GM04504 (cell line): ENCODE measurements around the gene TRIM56.
"Not testable (repeated sequence)": the region's sequence is repeated elsewhere in the genome, so short reads cannot be mapped to it uniquely, and the experiment has no call there.

ENCODE experiments used
- DNase-seq: peaks from one replicate; pipeline ENCODE4 v3.0.0-alpha.2; 2012; ENCODE audit warnings: low read depth

TRIM56 gene

GRCh38 chr7:101085162-101085964, at the start of gene TRIM56:
Gene TRIM56 (plus strand): TSS chr7:101085481. CDS start chr7:101087313, 1,832 bp downstream.
- peak; percentile 48 for DNase-seq

GRCh38 chr7:101035941-101036340, 49.3 kb upstream of the TRIM56 start:
- no peak for DNase-seq

- not testable (repeated sequence) for DNase-seq
These were observed 44.0 kb upstream of the TRIM56 start for GRCh38 chr7:101041283-101041682.

- DNase-seq = peak; percentile 27
These were observed 26.9 kb upstream of the TRIM56 start for GRCh38 chr7:101058355-101058754.

- no peak for DNase-seq
These were observed 25.7 kb upstream of the TRIM56 start for GRCh38 chr7:101059620-101059942.

GRCh38 chr7:101060992-101061391, 24.3 kb upstream of the TRIM56 start:
- DNase-seq = no peak

GRCh38 chr7:101064176-101064550, 21.1 kb upstream of the TRIM56 start:
- not testable (repeated sequence) for DNase-seq

GRCh38 chr7:101065162-101065561, 20.1 kb upstream of the TRIM56 start:
- not testable (repeated sequence) for DNase-seq

- no peak for DNase-seq
These were observed 19.0 kb upstream of the TRIM56 start for GRCh38 chr7:101066141-101066832.

- DNase-seq = no peak
These were observed 18.5 kb upstream of the TRIM56 start for GRCh38 chr7:101066833-101067177.

GRCh38 chr7:101068401-101068800, 16.9 kb upstream of the TRIM56 start:
- DNase-seq = no peak

- not testable (repeated sequence) for DNase-seq
These were observed 13.7 kb upstream of the TRIM56 start for GRCh38 chr7:101071362-101072104.

GRCh38 chr7:101075646-101076045, 9.6 kb upstream of the TRIM56 start:
- no peak for DNase-seq

- not testable (repeated sequence) for DNase-seq
These were observed 9.1 kb upstream of the TRIM56 start for GRCh38 chr7:101076183-101076582.

- DNase-seq = no peak
These were observed 7.8 kb upstream of the TRIM56 start for GRCh38 chr7:101077303-101078086.

GRCh38 chr7:101081432-101081831, 3.8 kb upstream of the TRIM56 start:
- DNase-seq = no peak

- DNase-seq = no peak
These were observed 468 bp upstream of the TRIM56 start for GRCh38 chr7:101084865-101085161.

- DNase-seq = no peak
These were observed 2.2 kb downstream of the TRIM56 start for GRCh38 chr7:101087334-101088068.

GRCh38 chr7:101088069-101088425, 2.8 kb downstream of the TRIM56 start:
- no peak for DNase-seq

GRCh38 chr7:101088858-101089529, 3.7 kb downstream of the TRIM56 start:
- DNase-seq = no peak

GRCh38 chr7:101089876-101090275, 4.6 kb downstream of the TRIM56 start:
- no peak for DNase-seq
